Kidney capillary endothelial cell (primary cell): ENCODE measurements around the gene RNF227.
"Not testable (repeated sequence)": the region's sequence is repeated elsewhere in the genome, so short reads cannot be mapped to it uniquely, and the experiment has no call there.

ENCODE experiments used
- DNase-seq: peaks from one replicate; pipeline ENCODE4 v3.0.0-alpha.2; 2018; ENCODE audit warnings: low spot score

RNF227 gene

GRCh38 chr17:7915611-7916384 lies at the start of gene RNF227:
RNF227 (minus strand) TSS chr17:7916289; CDS start chr17:7916195, 94 bp downstream.
- peak; percentile 64 for DNase-seq

- no peak for DNase-seq
Measured at GRCh38 chr17:7961421-7961820, 45.3 kb upstream of the RNF227 start.

GRCh38 chr17:7959503-7960253 lies 43.6 kb upstream of the RNF227 start:
- DNase-seq: no peak

- no peak for DNase-seq
Measured at GRCh38 chr17:7956228-7956965, 40.3 kb upstream of the RNF227 start.

- no peak for DNase-seq
Measured at GRCh38 chr17:7955414-7956227, 39.5 kb upstream of the RNF227 start.

- not testable (repeated sequence) for DNase-seq
Measured at GRCh38 chr17:7953266-7953665, 37.2 kb upstream of the RNF227 start.

- DNase-seq: no peak
Measured at GRCh38 chr17:7951143-7951792, 35.2 kb upstream of the RNF227 start.

GRCh38 chr17:7950578-7950977 lies 34.5 kb upstream of the RNF227 start:
- DNase-seq: no peak

- DNase-seq: no peak
Measured at GRCh38 chr17:7947651-7948050, 31.6 kb upstream of the RNF227 start.

- no peak for DNase-seq
Measured at GRCh38 chr17:7946441-7946840, 30.4 kb upstream of the RNF227 start.

- no peak for DNase-seq
Measured at GRCh38 chr17:7945651-7946050, 29.6 kb upstream of the RNF227 start.

- no peak for DNase-seq
Measured at GRCh38 chr17:7944326-7944725, 28.2 kb upstream of the RNF227 start.

GRCh38 chr17:7943291-7943690 lies 27.2 kb upstream of the RNF227 start:
- DNase-seq: no peak

- no peak for DNase-seq
Measured at GRCh38 chr17:7940743-7941142, 24.7 kb upstream of the RNF227 start.

- no peak for DNase-seq
Measured at GRCh38 chr17:7940034-7940433, 23.9 kb upstream of the RNF227 start.

- no peak for DNase-seq
Measured at GRCh38 chr17:7935859-7936258, 19.8 kb upstream of the RNF227 start.

GRCh38 chr17:7932949-7933348 lies 16.9 kb upstream of the RNF227 start:
- DNase-seq: peak; percentile 49

- DNase-seq: no peak
Measured at GRCh38 chr17:7932483-7932891, 16.4 kb upstream of the RNF227 start.

GRCh38 chr17:7931709-7932482 lies 15.8 kb upstream of the RNF227 start, which contains the start of the genes CNTROB and TRAPPC1:
CNTROB (plus strand) TSS chr17:7932206; CDS start chr17:7933080, 874 bp downstream.
TRAPPC1 (minus strand) TSS chr17:7931946; CDS start chr17:7931829, 117 bp downstream.
- peak; percentile 99 for DNase-seq
